H1 (cell line): ENCODE results near the gene UBALD1. TPM values are rescaled to one million over a fixed set of nuclear protein-coding genes. Genes with fewer than 3 reads are reported as not detected.

Experiments
- CTCF ChIA-PET: fragments of 300-600 bp; sonication (Branson Sonifier 250); formaldehyde crosslinking; loops from one replicate; lab custom pipeline; 2021; ENCODE audit not compliant: partially characterized antibody; lab: Charles Lee
- POLR2A ChIA-PET: fragments of 300-600 bp; sonication (Branson Sonifier 250); formaldehyde crosslinking; loops from one replicate; lab custom pipeline; 2021; ENCODE audit warnings: inconsistent platforms; ENCODE audit not compliant: partially characterized antibody; lab: Charles Lee
- DNase-seq, 2 experiments: peaks; one replicate each; pipeline versions ENCODE4 v3.0.0 to v3.0.0-alpha.2; 2010 to 2022; ENCODE audit warnings: low spot score in 2 of 2, low read depth in 1 of 2, mixed read lengths in 1 of 2
- FAIRE-seq: peaks from 2 replicates; lab custom pipeline; 2011; peaks lifted over from hg19 to GRCh38; lab: Jason Lieb, UNC
- H2AFZ ChIP-seq: 2 replicates; pipeline ENCODE4 v1.8.1; 2012; ENCODE audit warnings: low read length, inconsistent platforms
- H2AK5ac ChIP-seq: 2 replicates; pipeline ENCODE4 v1.6.1; 2013; ENCODE audit warnings: low read depth, low read length
- H2BK120ac ChIP-seq: replicated peaks from 2 replicates; pipeline ENCODE3; 2013; ENCODE audit warnings: low read depth, low read length, inconsistent platforms
- H2BK12ac ChIP-seq: 2 replicates; pipeline ENCODE4 v1.6.1; 2013; ENCODE audit warnings: low read depth, low read length
- H2BK15ac ChIP-seq: 2 replicates; pipeline ENCODE4 v1.6.1; 2013; ENCODE audit warnings: low read length
- H2BK20ac ChIP-seq: 2 replicates; pipeline ENCODE4 v1.6.1; 2013; ENCODE audit warnings: low read length
- H2BK5ac ChIP-seq: 2 replicates; pipeline ENCODE4 v1.6.1; 2013; ENCODE audit warnings: low read depth, low read length
- H3K14ac ChIP-seq: 2 replicates; pipeline ENCODE4 v1.6.1; 2013; ENCODE audit warnings: inconsistent platforms; ENCODE audit not compliant: insufficient read length
- H3K18ac ChIP-seq: 2 replicates; pipeline ENCODE4 v1.6.1; 2013; ENCODE audit warnings: low read length; ENCODE audit errors: extremely low read depth
- H3K23ac ChIP-seq: 2 replicates; pipeline ENCODE4 v1.6.1; 2013; ENCODE audit warnings: inconsistent platforms; ENCODE audit not compliant: insufficient read length
- H3K23me2 ChIP-seq: 2 replicates; pipeline ENCODE4 v1.6.1; 2013; ENCODE audit warnings: low read depth, low read length
- H3K27ac ChIP-seq: 2 replicates; pipeline ENCODE4 v1.6.1; 2011; ENCODE audit warnings: low read depth, low read length, inconsistent platforms
- H3K27me3 ChIP-seq, 4 experiments: replicated peaks in 1 of 4; 1 replicate in 1 of 4; 2 replicates in 3 of 4; pipeline versions ENCODE4 v1.6.1 to v1.8.1; 2011 to 2013; ENCODE audit warnings: low read length in 3 of 4, mild to moderate bottlenecking in 3 of 4, inconsistent platforms in 2 of 4, mixed read lengths in 2 of 4, moderate library complexity in 1 of 4; ENCODE audit not compliant: control insufficient read depth in 3 of 4, insufficient read depth in 3 of 4; ENCODE audit errors: extremely low read depth in 1 of 4
- H3K36me3 ChIP-seq, 4 experiments: 2 replicates each; pipeline versions ENCODE4 v1.6.1 to v1.8.1; 2011 to 2013; ENCODE audit warnings: mild to moderate bottlenecking in 4 of 4, low read length in 3 of 4, moderate library complexity in 2 of 4, control low read depth in 1 of 4, inconsistent platforms in 1 of 4; ENCODE audit not compliant: insufficient read depth in 4 of 4, control insufficient read depth in 2 of 4
- H3K4ac ChIP-seq: replicated peaks from 2 replicates; pipeline ENCODE3; 2013; ENCODE audit warnings: low read length, low read depth, mixed read lengths, inconsistent platforms; ENCODE audit not compliant: insufficient read length
- H3K4me1 ChIP-seq, 4 experiments: replicated peaks in 1 of 4; 1 replicate in 1 of 4; 2 replicates in 3 of 4; pipeline versions ENCODE4 v1.6.1 to v1.8.1; 2011 to 2013; ENCODE audit warnings: low read length in 3 of 4, inconsistent platforms in 2 of 4, mixed read lengths in 1 of 4; ENCODE audit not compliant: insufficient read depth in 4 of 4, control insufficient read depth in 3 of 4
- H3K4me2 ChIP-seq, 2 experiments: 2 replicates each; pipeline versions ENCODE4 v1.6.1 to v1.8.1; 2011 to 2013; ENCODE audit warnings: low read depth in 2 of 2, low read length in 2 of 2, control low read depth in 1 of 2, inconsistent platforms in 1 of 2, mild to moderate bottlenecking in 1 of 2; ENCODE audit not compliant: insufficient read depth in 1 of 2
- H3K4me3 ChIP-seq, 4 experiments: fragments of 200-600, 300-600 bp in 1 of 4; sonication (generic), shearing (Covaris generic), sonication (Bioruptor Twin) in 1 of 4; 2 replicates each; pipeline versions ENCODE4 v1.5.1 to v1.8.1; 2011 to 2016; ENCODE audit warnings: low read length in 4 of 4, low read depth in 3 of 4, control low read depth in 2 of 4, inconsistent platforms in 2 of 4, mild to moderate bottlenecking in 2 of 4, mixed read lengths in 1 of 4, moderate library complexity in 1 of 4; ENCODE audit not compliant: insufficient read depth in 2 of 4; ENCODE audit errors: extremely low read depth in 1 of 4
- H3K56ac ChIP-seq: replicated peaks from 2 replicates; pipeline ENCODE3; 2013; ENCODE audit warnings: low read depth, mild to moderate bottlenecking, mixed read lengths, low read length, inconsistent platforms; ENCODE audit not compliant: insufficient read length
- H3K79me1 ChIP-seq: 2 replicates; pipeline ENCODE4 v1.6.1; 2013; ENCODE audit warnings: low read depth, low read length, control low read depth
- H3K79me2 ChIP-seq, 2 experiments: 2 replicates each; pipeline versions ENCODE4 v1.6.1 to v1.8.1; 2012 to 2013; ENCODE audit warnings: low read length in 2 of 2, mild to moderate bottlenecking in 2 of 2, inconsistent platforms in 1 of 2; ENCODE audit not compliant: insufficient read depth in 2 of 2, control insufficient read depth in 1 of 2
- H3K9ac ChIP-seq, 4 experiments: replicated peaks in 1 of 4; 1 replicate in 1 of 4; 2 replicates in 3 of 4; pipeline versions ENCODE4 v1.6.1 to v1.8.1; 2011 to 2013; ENCODE audit warnings: low read depth in 3 of 4, low read length in 3 of 4, control low read depth in 2 of 4, mild to moderate bottlenecking in 2 of 4, moderate library complexity in 2 of 4, inconsistent platforms in 1 of 4; ENCODE audit errors: extremely low read depth in 1 of 4
- H3K9me3 ChIP-seq, 2 experiments: 2 replicates each; pipeline versions ENCODE4 v1.6.1 to v1.8.1; 2012 to 2013; ENCODE audit warnings: mild to moderate bottlenecking in 2 of 2, moderate library complexity in 2 of 2, control low read depth in 1 of 2, inconsistent platforms in 1 of 2, low read depth in 1 of 2, low read length in 1 of 2, mixed read lengths in 1 of 2; ENCODE audit not compliant: insufficient read depth in 2 of 2
- H4K20me1 ChIP-seq, 2 experiments: replicated peaks in 1 of 2; 2 replicates each; pipeline versions ENCODE3 to v1.8.1; 2011 to 2013; ENCODE audit warnings: inconsistent platforms in 2 of 2, low read length in 2 of 2, mild to moderate bottlenecking in 1 of 2; ENCODE audit not compliant: insufficient read depth in 2 of 2, control insufficient read depth in 1 of 2
- H4K5ac ChIP-seq: 2 replicates; pipeline ENCODE4 v1.6.1; 2013; ENCODE audit warnings: low read length, low read depth, mixed read lengths, inconsistent platforms; ENCODE audit not compliant: insufficient read length
- H4K8ac ChIP-seq: 2 replicates; pipeline ENCODE4 v1.8.0; 2013; ENCODE audit warnings: mild to moderate bottlenecking, moderate library complexity, low read length, inconsistent platforms; ENCODE audit not compliant: insufficient read depth; ENCODE audit errors: extremely low read depth
- H4K91ac ChIP-seq: replicated peaks from 2 replicates; pipeline ENCODE3; 2013; ENCODE audit warnings: low read length, mixed read lengths, inconsistent platforms; ENCODE audit not compliant: insufficient read length
- BCL11A ChIP-seq, 2 experiments: IDR thresholded peaks; one replicate each; pipeline ENCODE4 v1.6.1; 2011; ENCODE audit warnings: low read depth in 2 of 2, low read length in 2 of 2, mild to moderate bottlenecking in 2 of 2
- EP300 ChIP-seq, 2 experiments: IDR thresholded peaks; 1 replicate in 1 of 2; 2 replicates in 1 of 2; pipeline ENCODE4 v1.6.1; 2011 to 2012; ENCODE audit warnings: low read depth in 2 of 2, low read length in 2 of 2, mild to moderate bottlenecking in 2 of 2, borderline replicate concordance in 1 of 2, inconsistent platforms in 1 of 2, moderate library complexity in 1 of 2
- EZH2 ChIP-seq: fragments of 200-600 bp; sonication (generic); IDR thresholded peaks from 2 replicates; pipeline ENCODE4 v1.7.1; 2012; ENCODE audit warnings: low read depth, mild to moderate bottlenecking, moderate library complexity, low read length, inconsistent platforms; ENCODE audit not compliant: severe bottlenecking
- PHF8 ChIP-seq: fragments of 200-600 bp; sonication (generic); conservative IDR thresholded peaks from 2 replicates; pipeline ENCODE4 v1.7.1; 2012; ENCODE audit warnings: low read depth, mild to moderate bottlenecking, inconsistent platforms, low read length, moderate library complexity
- TEAD4 ChIP-seq: IDR thresholded peaks from 2 replicates; pipeline ENCODE4 v1.6.1; 2012; ENCODE audit warnings: low read depth, low read length, inconsistent platforms, mixed read lengths
- WGBS, 2 experiments: shearing (Covaris generic) in 1 of 2; methylation state at CpG; one replicate each; pipeline versions ENCODE4 v1.1.6 to v1.1.7; 2013 to 2015; ENCODE audit warnings: low lambda C conversion rate in 2 of 2, mixed read lengths in 2 of 2, inconsistent platforms in 1 of 2, low coverage in 1 of 2, missing lambda C conversion rate in 1 of 2; ENCODE audit not compliant: insufficient replicate concordance in 2 of 2, insufficient coverage in 1 of 2, insufficient read length in 1 of 2; ENCODE audit errors: extremely low coverage in 1 of 2, missing lambda C conversion rate in 1 of 2; 5-methylcytosine and 5-hydroxymethylcytosine counted together
- polyA plus RNA-seq, 7 experiments: library from polyadenylated mRNA; depleted of rRNA in 3 of 7; stranded (reverse) in 5 of 7; unstranded in 2 of 7; fragments of >200 nt in 5 of 7; fragments of 200-250 nt in 2 of 7; gene quantifications; 1 replicate in 5 of 7; 2 replicates in 1 of 7; 4 replicates in 1 of 7; pipeline versions ENCODE4 v1.2.1 to v1.2.3, GENCODE V29; 2011 to 2013; ENCODE audit warnings: missing spikeins in 2 of 7, mixed read lengths in 2 of 7
- total RNA-seq: library from RNA; stranded (reverse); fragmentation: NEBNext Ultra II Directional; extraction: Animal tissue kit (Norgen Biotek cat#: 25700); gene quantifications from 2 replicates; pipeline ENCODE4 v1.2.1, GENCODE V29; 2021
- TF ChIP-seq, protein P1 (sequence below): IDR thresholded peaks from 2 replicates; pipeline ENCODE4 v1.6.1; 2012; ENCODE audit warnings: inconsistent platforms

UBALD1 gene
- total and polyA plus RNA-seq, 2 of the 8 experiments (the other 6 are each of a cell fraction or from before 2014, with no cell fraction given): 28.6 to 62.0 TPM

DNA sequence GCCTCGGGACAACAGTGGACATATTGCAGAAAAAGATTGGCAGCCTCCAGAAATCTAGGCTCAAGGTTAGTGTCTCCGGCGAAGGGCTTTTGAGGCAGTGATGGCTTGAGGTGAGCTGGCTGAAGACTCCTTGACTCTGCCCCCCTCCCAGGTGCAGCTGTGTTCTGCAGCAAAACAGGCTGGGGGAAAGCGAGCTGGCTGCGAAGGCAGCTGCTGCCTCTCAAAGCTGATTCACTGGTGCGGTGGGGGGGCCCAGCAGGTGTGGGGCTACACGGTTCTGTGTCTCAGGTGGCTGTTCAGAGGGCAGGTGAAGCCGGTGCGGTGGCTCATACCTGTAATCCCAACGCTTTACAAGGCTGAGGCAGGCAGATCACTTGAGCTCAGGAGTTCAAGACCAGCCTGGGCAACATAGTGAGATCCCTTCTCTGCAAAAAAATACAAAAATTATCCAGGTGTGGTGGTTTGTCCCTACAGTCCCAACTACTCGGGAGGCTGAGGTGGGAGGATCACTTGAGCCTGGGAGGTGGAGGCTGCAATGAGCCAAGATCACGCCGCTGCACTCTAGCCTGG lies 35.6 kb downstream of the UBALD1 start:
- H3K14ac ChIP-seq: no peak overlapping the region
- no peak overlapping the region for H4K91ac ChIP-seq
- DNase-seq: no peak
- H3K27me3 ChIP-seq: no peaks in the 10 kb centered on the region
- no peak overlapping the region; the same call in 1 of the 2 replicates for H4K8ac ChIP-seq
- ChIA-PET POLR2A (interaction anchor here (0.7 to 2.4 kb wide), 2 partner anchors 13 to 44 kb away, joined by 3 to 7 read pairs; no protein-coding TSS in a partner anchor), CTCF (interaction anchor here (0.7 to 2.2 kb wide), 13 partner anchors 20 to 108 kb away, joined by 3 to 15 read pairs (median 4); no protein-coding TSS in a partner anchor)
- no peaks in the 10 kb centered on the region for H3K23me2 ChIP-seq
- no peak overlapping the region for H3K18ac ChIP-seq
- no peak overlapping the region for H3K23ac ChIP-seq
- H3K4me2 ChIP-seq: no peak overlapping the region
- H2BK12ac ChIP-seq: no peak overlapping the region
- 97% methylated on average over 11 of the region's 13 CpGs; no CpG with 5 or more reads in 1 of the 2 experiments for WGBS, 2 experiments
- no peak for FAIRE-seq
- H3K27ac ChIP-seq: no peak overlapping the region
- no peak overlapping the region for H2AFZ ChIP-seq
- H3K4me3 ChIP-seq: no peak overlapping the region
- H3K56ac ChIP-seq: no peak overlapping the region
- no peak overlapping the region for H2BK120ac ChIP-seq
- H3K9me3 ChIP-seq: no peaks in the 10 kb centered on the region
- H2BK15ac ChIP-seq: no peak overlapping the region
- no peaks in the 10 kb centered on the region for H3K79me1 ChIP-seq
- no peak overlapping the region for H3K4ac ChIP-seq
- H2BK20ac ChIP-seq: no peak overlapping the region
- no peak overlapping the region for H4K5ac ChIP-seq
- peaks cover 0 to 2% of the 10 kb centered on the region in 2 experiments for H4K20me1 ChIP-seq
- no peaks in the 10 kb centered on the region for H3K36me3 ChIP-seq
- H2BK5ac ChIP-seq: no peak overlapping the region
- no peak overlapping the region for H3K9ac ChIP-seq
- no peak overlapping the region for H2AK5ac ChIP-seq
- no peaks in the 10 kb centered on the region for H3K79me2 ChIP-seq
- H3K4me1 ChIP-seq: peaks cover 0 to 2% (median 0%) of the 10 kb centered on the region in 4 experiments; a peak in 1 of 7 replicates
- no peak for TF ChIP-seq PHF8
- TF ChIP-seq EP300 (IDR thresholded peaks at IDR 0.05; ENCODE audit: borderline replicate concordance in 1 of 2, low read depth in 2 of 2, low read length in 2 of 2): no peak
- no peak for TF ChIP-seq BCL11A (IDR thresholded peaks at IDR 0.05; ENCODE audit: low read depth in 2 of 2, low read length in 2 of 2)
- TF ChIP-seq, protein P1, sequence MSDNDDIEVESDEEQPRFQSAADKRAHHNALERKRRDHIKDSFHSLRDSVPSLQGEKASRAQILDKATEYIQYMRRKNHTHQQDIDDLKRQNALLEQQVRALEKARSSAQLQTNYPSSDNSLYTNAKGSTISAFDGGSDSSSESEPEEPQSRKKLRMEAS: no peak
- no peak for TF ChIP-seq TEAD4
- no peak for TF ChIP-seq EZH2
